ENCODE data around the gene FAM181A. TPM values are rescaled to one million over a fixed set of nuclear protein-coding genes. Genes with fewer than 3 reads are reported as not detected.

The FAM181A gene
- total RNA-seq, 1 donor from 2014 or later: not detected

GRCh38 chr14:93930989-93931307, 3.8 kb downstream of the FAM181A start:
- Histone ChIP-seq H4K20me1 (ENCODE audit: insufficient read depth, low read length) (no peaks in the 10 kb centered on the region), H3K4me3 (ENCODE audit: insufficient read depth, low read depth, low read length) (no peak overlapping the region), H3K9ac (ENCODE audit: low read length) (no peak overlapping the region), H3K79me2 (ENCODE audit: insufficient read depth, low read length) (no peaks in the 10 kb centered on the region), H3K4me1 (ENCODE audit: insufficient read depth, low read length) (no peaks in the 10 kb centered on the region), H3K27me3 (ENCODE audit: insufficient read depth, low read length) (peaks cover 13% of the 10 kb centered on the region), H3K4me2 (ENCODE audit: low read length) (no peak overlapping the region), H3K9me3 (ENCODE audit: insufficient read depth, low read depth, low read length) (no peaks in the 10 kb centered on the region), H3K27ac (ENCODE audit: low read depth, low read length) (no peak overlapping the region), H2AFZ (ENCODE audit: low read depth, low read length) (no peak overlapping the region), H3K36me3 (ENCODE audit: insufficient read depth, low read length) (no peaks in the 10 kb centered on the region)
- peaks cover 57% of the 10 kb centered on the region for H3K27me3 Mint-ChIP-seq (ENCODE audit: low read depth, unreplicated experiment)
- no peaks in the 10 kb centered on the region for H3K36me3 Mint-ChIP-seq (ENCODE audit: low read depth, unreplicated experiment)
- DNase-seq (ENCODE audit: low read depth) (no peak), FAIRE-seq (no peak)
- H3K4me1 Mint-ChIP-seq (ENCODE audit: low read depth, unreplicated experiment): no peaks in the 10 kb centered on the region
- TF ChIP-seq EZH2 (IDR thresholded peaks at IDR 0.05; ENCODE audit: insufficient read depth, low read length) (no peak), CTCF (IDR thresholded peaks at IDR 0.05; ENCODE audit: insufficient read depth, low read depth, low read length) (no peak)
- H3K4me3 Mint-ChIP-seq (ENCODE audit: unreplicated experiment): no peak overlapping the region
- H3K27ac Mint-ChIP-seq (ENCODE audit: unreplicated experiment): no peak overlapping the region
- no peaks in the 10 kb centered on the region for H3K9me3 Mint-ChIP-seq (ENCODE audit: unreplicated experiment)

- Mint-ChIP-seq H3K36me3 (ENCODE audit: low read depth, unreplicated experiment) (no peaks in the 10 kb centered on the region), H3K27ac (ENCODE audit: unreplicated experiment) (no peak overlapping the region), H3K27me3 (ENCODE audit: low read depth, unreplicated experiment) (peaks cover 69% of the 10 kb centered on the region), H3K4me3 (ENCODE audit: unreplicated experiment) (no peak overlapping the region), H3K4me1 (ENCODE audit: low read depth, unreplicated experiment) (no peaks in the 10 kb centered on the region), H3K9me3 (ENCODE audit: unreplicated experiment) (no peaks in the 10 kb centered on the region)
- Histone ChIP-seq H3K4me2 (ENCODE audit: low read length) (no peak overlapping the region), H3K27ac (ENCODE audit: low read depth, low read length) (no peak overlapping the region), H3K79me2 (ENCODE audit: insufficient read depth, low read length) (no peaks in the 10 kb centered on the region), H4K20me1 (ENCODE audit: insufficient read depth, low read length) (no peaks in the 10 kb centered on the region), H3K36me3 (ENCODE audit: insufficient read depth, low read length) (no peaks in the 10 kb centered on the region), H3K9ac (ENCODE audit: low read length) (no peak overlapping the region), H3K9me3 (ENCODE audit: insufficient read depth, low read depth, low read length) (no peaks in the 10 kb centered on the region), H3K27me3 (ENCODE audit: insufficient read depth, low read length) (peaks cover 24% of the 10 kb centered on the region), H3K4me1 (ENCODE audit: insufficient read depth, low read length) (no peaks in the 10 kb centered on the region), H3K4me3 (ENCODE audit: insufficient read depth, low read depth, low read length) (no peak overlapping the region), H2AFZ (ENCODE audit: low read depth, low read length) (no peak overlapping the region)
- no peak for DNase-seq (ENCODE audit: low read depth)
- TF ChIP-seq CTCF (IDR thresholded peaks at IDR 0.05; ENCODE audit: insufficient read depth, low read depth, low read length) (no peak), EZH2 (IDR thresholded peaks at IDR 0.05; ENCODE audit: insufficient read depth, low read length) (no peak)
- FAIRE-seq: no peak
Observed at GRCh38 chr14:93932642-93933041, 5.5 kb downstream of the FAM181A start.

- H3K79me2 ChIP-seq (ENCODE audit: insufficient read depth, low read length): no peaks in the 10 kb centered on the region
- H3K27me3 Mint-ChIP-seq (ENCODE audit: low read depth, unreplicated experiment): peaks cover 76% of the 10 kb centered on the region
- H3K27me3 ChIP-seq (ENCODE audit: insufficient read depth, low read length): peaks cover 38% of the 10 kb centered on the region
- no peak overlapping the region for H3K27ac ChIP-seq (ENCODE audit: low read depth, low read length)
- DNase-seq (ENCODE audit: low read depth) (no peak), FAIRE-seq (no peak)
- no peaks in the 10 kb centered on the region for H3K36me3 ChIP-seq (ENCODE audit: insufficient read depth, low read length)
- no peaks in the 10 kb centered on the region for H3K9me3 ChIP-seq (ENCODE audit: insufficient read depth, low read depth, low read length)
- no peak overlapping the region for H2AFZ ChIP-seq (ENCODE audit: low read depth, low read length)
- H3K4me1 Mint-ChIP-seq (ENCODE audit: low read depth, unreplicated experiment): no peaks in the 10 kb centered on the region
- no peak overlapping the region for H3K4me2 ChIP-seq (ENCODE audit: low read length)
- no peaks in the 10 kb centered on the region for H4K20me1 ChIP-seq (ENCODE audit: insufficient read depth, low read length)
- no peaks in the 10 kb centered on the region for H3K4me1 ChIP-seq (ENCODE audit: insufficient read depth, low read length)
- no peaks in the 10 kb centered on the region for H3K36me3 Mint-ChIP-seq (ENCODE audit: low read depth, unreplicated experiment)
- no peak overlapping the region for H3K27ac Mint-ChIP-seq (ENCODE audit: unreplicated experiment)
- H3K9me3 Mint-ChIP-seq (ENCODE audit: unreplicated experiment): no peaks in the 10 kb centered on the region
- H3K4me3 ChIP-seq (ENCODE audit: insufficient read depth, low read depth, low read length): no peak overlapping the region
- no peak overlapping the region for H3K9ac ChIP-seq (ENCODE audit: low read length)
- H3K4me3 Mint-ChIP-seq (ENCODE audit: unreplicated experiment): no peak overlapping the region
- TF ChIP-seq EZH2 (IDR thresholded peaks at IDR 0.05; ENCODE audit: insufficient read depth, low read length): no peak
- no peak for TF ChIP-seq CTCF (IDR thresholded peaks at IDR 0.05; ENCODE audit: insufficient read depth, low read depth, low read length)
Observed at GRCh38 chr14:93935213-93935612, 8.1 kb downstream of the FAM181A start.

All from astrocyte (in vitro differentiated cells and primary cell).